Spleen (tissue), 11 donors: Measurements from ENCODE around the gene PAOX. TPM values are rescaled to one million over a fixed set of nuclear protein-coding genes. Genes with fewer than 3 reads are reported as not detected.

ENCODE experiments used
- DNase-seq: peaks from one replicate; pipeline ENCODE4 v3.0.0-alpha.2; 2020
- H3K27ac ChIP-seq, 8 donors: fragments of 200-600 bp; sonication (generic) in 7 of 8; 1 replicate in 4 of 8; 2 replicates in 4 of 8; pipeline versions ENCODE4 v1.5.0 to v1.8.0; 2016 to 2021; ENCODE audit warnings: inconsistent platforms in 4 of 8, mild to moderate bottlenecking in 4 of 8, moderate library complexity in 1 of 8
- H3K27me3 ChIP-seq, 7 donors: fragments of 200-600 bp; sonication (generic) in 6 of 7; replicated peaks in 1 of 7; 1 replicate in 4 of 7; 2 replicates in 3 of 7; pipeline versions ENCODE4 v1.5.0 to v1.8.0; 2016 to 2021; ENCODE audit warnings: inconsistent platforms in 3 of 7, mild to moderate bottlenecking in 1 of 7
- H3K36me3 ChIP-seq, 6 donors: fragments of 200-600 bp; sonication (generic) in 5 of 6; 1 replicate in 4 of 6; 2 replicates in 2 of 6; pipeline versions ENCODE4 v1.5.0 to v1.8.0; 2016 to 2021; ENCODE audit warnings: inconsistent platforms in 2 of 6
- H3K4me1 ChIP-seq, 6 donors: fragments of 200-600 bp; sonication (generic) in 5 of 6; 1 replicate in 3 of 6; 2 replicates in 3 of 6; pipeline versions ENCODE4 v1.5.0 to v1.8.0; 2016 to 2021; ENCODE audit warnings: inconsistent platforms in 3 of 6
- H3K4me3 ChIP-seq, 8 donors: fragments of 200-600 bp; sonication (generic) in 7 of 8; 1 replicate in 4 of 8; 2 replicates in 4 of 8; pipeline versions ENCODE4 v1.5.0 to v1.8.0; 2016 to 2021; ENCODE audit warnings: inconsistent platforms in 4 of 8, mild to moderate bottlenecking in 4 of 8, moderate library complexity in 2 of 8
- H3K9me3 ChIP-seq, 8 donors: fragments of 200-600 bp; sonication (generic) in 7 of 8; 1 replicate in 4 of 8; 2 replicates in 4 of 8; pipeline versions ENCODE4 v1.5.0 to v1.8.0; 2016 to 2021; ENCODE audit warnings: inconsistent platforms in 4 of 8
- CTCF ChIP-seq, 11 experiments: fragments of 200-600 bp in 7 of 11; fragments of 450-650 bp in 4 of 11; sonication (generic) in 4 of 11; IDR thresholded peaks in 8 of 11; conservative IDR thresholded peaks in 3 of 11; 1 replicate in 7 of 11; 2 replicates in 4 of 11; pipeline versions ENCODE4 v1.4.0 to v1.8.0; 2016 to 2021; ENCODE audit warnings: antibody characterized with exemption in 11 of 11, inconsistent platforms in 4 of 11, mild to moderate bottlenecking in 1 of 11
- POLR2A ChIP-seq, 3 donors: fragments of 450-650 bp; IDR thresholded peaks; one replicate each; pipeline ENCODE4 v1.5.1; 2017; ENCODE audit warnings: antibody characterized with exemption in 3 of 3, mild to moderate bottlenecking in 1 of 3
- POLR2AphosphoS5 ChIP-seq, 3 donors: sonication (generic); formaldehyde crosslinking; IDR thresholded peaks; one replicate each; pipeline ENCODE4 v1.5.1; 2017; ENCODE audit warnings: antibody characterized with exemption in 3 of 3
- WGBS, 5 donors: extraction: QIAGEN DNeasy Blood & Tissue Kit in 3 of 5; methylation state at CpG; one replicate each; pipeline versions ENCODE4 v1.1.5 to v1.1.7; 2013 to 2018; 5-methylcytosine and 5-hydroxymethylcytosine counted together
- intact Hi-C: fragments of 100-400 bp; cut with DNase I; formaldehyde crosslinking; loops from one replicate; pipeline ENCODE4 v1.15.0; 2023; ENCODE audit warnings: low total_unique reads
- polyA plus RNA-seq, 3 donors: library from polyadenylated mRNA; stranded (reverse); fragments of 200-250 nt; gene quantifications; one replicate each; pipeline ENCODE4 v1.2.1, GENCODE V29; 2013
- total RNA-seq, 7 donors: library from RNA; depleted of rRNA in 3 of 7; stranded (reverse); fragments of >200 nt in 3 of 7; fragmentation: NEBNext Ultra II Directional in 4 of 7; extraction: Animal tissue kit (Norgen Biotek cat#: 25700) in 4 of 7; gene quantifications; one replicate each; pipeline versions ENCODE4 v1.1.0 to v1.2.1, GENCODE V29; 2016 to 2021
- donor health status: healthy with polysubstance abuse.
- donor health status: DM: no; HTN: no; CAD: no; lungs with moderate emphysema.
- donor health status: DM: no; HTN: no; CAD: no.
- donor health status: Bipolar disorder and iron deficiency.
- donor health status: healthy.
- donor health status: DM: no; HTN: no; CAD: no.
- donor health status: DM: yes; HTN: yes; CAD: no.

The PAOX gene
- total and polyA plus RNA-seq, 10 donors: 15.4 to 34.0 (median 21.5) TPM

GRCh38 chr10:133362846-133363245 is 16.2 kb upstream of the PAOX start:
- intact Hi-C loops: no loop called here
- TF ChIP-seq POLR2AphosphoS5 (IDR thresholded peaks at IDR 0.05): no peak
- DNase-seq: no peak
- WGBS, 5 donors: 89 to 97% (median 91%) methylated on average over 13 of the region's 13 CpGs
- Histone ChIP-seq H3K9me3 (no peaks in the 10 kb centered on the region), H3K27me3 (no peaks in the 10 kb centered on the region), H3K36me3 (peaks cover 0 to 62% (median 50%) of the 10 kb centered on the region in 6 donors), H3K4me3 (no peak overlapping the region), H3K27ac (no peak overlapping the region), H3K4me1 (peaks cover 0 to 17% (median 0%) of the 10 kb centered on the region in 6 donors)

- Histone ChIP-seq H3K36me3 (peaks cover 0 to 82% (median 65%) of the 10 kb centered on the region in 6 donors), H3K27ac (no peak overlapping the region), H3K9me3 (no peaks in the 10 kb centered on the region), H3K4me1 (peaks cover 0 to 17% (median 0%) of the 10 kb centered on the region in 6 donors), H3K4me3 (no peak overlapping the region), H3K27me3 (no peaks in the 10 kb centered on the region)
- no peak for DNase-seq
- WGBS, 5 donors: 89 to 96% (median 93%) methylated on average over 26 to 29 of the region's 29 CpGs
- TF ChIP-seq POLR2AphosphoS5 (IDR thresholded peaks at IDR 0.05): peak in 1 of 3 donors; percentile 4
- no peak for TF ChIP-seq POLR2A (IDR thresholded peaks at IDR 0.05)
- TF ChIP-seq CTCF (IDR thresholded peaks at IDR 0.05 in 8 of 11, conservative IDR thresholded peaks at IDR 0.05 in 3 of 11): no peak
- intact Hi-C loops: no loop called here
Observed at GRCh38 chr10:133364645-133365431, 14.2 kb upstream of the PAOX start.

- H3K27me3 ChIP-seq: no peaks in the 10 kb centered on the region
- TF ChIP-seq POLR2AphosphoS5 (IDR thresholded peaks at IDR 0.05) (no peak), CTCF (IDR thresholded peaks at IDR 0.05 in 8 of 11, conservative IDR thresholded peaks at IDR 0.05 in 3 of 11) (no peak), POLR2A (IDR thresholded peaks at IDR 0.05) (no peak)
- H3K4me3 ChIP-seq: no peak overlapping the region
- intact Hi-C loops: no loop called here
- no peak overlapping the region for H3K27ac ChIP-seq
- H3K9me3 ChIP-seq: no peaks in the 10 kb centered on the region
- H3K4me1 ChIP-seq: peaks cover 0 to 17% (median 0%) of the 10 kb centered on the region in 6 donors
- no peak for DNase-seq
- WGBS, 5 donors: 87 to 90% (median 87%) methylated on average over 13 of the region's 13 CpGs
- H3K36me3 ChIP-seq: peaks cover 0 to 89% (median 73%) of the 10 kb centered on the region in 6 donors
Observed at GRCh38 chr10:133365461-133366129, 13.5 kb upstream of the PAOX start.

- H3K4me1 ChIP-seq: peaks cover 0 to 12% (median 0%) of the 10 kb centered on the region in 6 donors
- WGBS, 5 donors: 83 to 88% (median 85%) methylated on average over 16 to 17 of the region's 17 CpGs
- peaks cover 0 to 94% (median 75%) of the 10 kb centered on the region in 6 donors for H3K36me3 ChIP-seq
- no peaks in the 10 kb centered on the region for H3K27me3 ChIP-seq
- intact Hi-C loops: no loop called here
- TF ChIP-seq POLR2A (IDR thresholded peaks at IDR 0.05) (no peak), CTCF (IDR thresholded peaks at IDR 0.05 in 8 of 11, conservative IDR thresholded peaks at IDR 0.05 in 3 of 11) (no peak), POLR2AphosphoS5 (IDR thresholded peaks at IDR 0.05) (peak in 1 of 3 donors; percentile 34)
- DNase-seq: no peak
- no peak overlapping the region for H3K27ac ChIP-seq
- no peaks in the 10 kb centered on the region for H3K9me3 ChIP-seq
- H3K4me3 ChIP-seq: no peak overlapping the region
Observed at GRCh38 chr10:133366130-133366478, 13.0 kb upstream of the PAOX start.
